Ovary (tissue), 9 donors: ENCODE data around the gene PRCD. TPM values are rescaled to one million over a fixed set of nuclear protein-coding genes. Genes with fewer than 3 reads are reported as not detected.

ENCODE experiments used
- DNase-seq, 5 donors: peaks; one replicate each; pipeline ENCODE4 v3.0.0-alpha.2; 2019 to 2020
- H3K27ac ChIP-seq, 2 donors: fragments of 200-600 bp; one replicate each; pipeline versions ENCODE4 v1.5.1 to v1.8.0; 2019 to 2022
- H3K27me3 ChIP-seq: fragments of 200-600 bp; one replicate; pipeline ENCODE4 v1.8.0; 2022
- H3K36me3 ChIP-seq: fragments of 200-600 bp; sonication (generic); one replicate; pipeline ENCODE4 v1.5.1; 2019
- H3K4me1 ChIP-seq: one replicate; pipeline ENCODE4 v1.8.1; 2013; ENCODE audit warnings: mild to moderate bottlenecking, moderate library complexity; ENCODE audit not compliant: insufficient read depth
- H3K4me3 ChIP-seq: fragments of 200-600 bp; sonication (generic); one replicate; pipeline ENCODE4 v1.5.1; 2017
- H3K9me3 ChIP-seq, 2 donors: fragments of 200-600 bp in 1 of 2; sonication (generic) in 1 of 2; one replicate each; pipeline versions ENCODE4 v1.5.1 to v1.8.1; 2013 to 2019; ENCODE audit warnings: mild to moderate bottlenecking in 1 of 2, moderate library complexity in 1 of 2
- CTCF ChIP-seq, 3 donors: fragments of 450-650 bp in 2 of 3; fragments of 200-600 bp in 1 of 3; IDR thresholded peaks; one replicate each; pipeline versions ENCODE4 v1.5.1 to v1.8.0; 2016 to 2022; ENCODE audit warnings: antibody characterized with exemption in 3 of 3, mild to moderate bottlenecking in 1 of 3
- EP300 ChIP-seq: sonication (generic); formaldehyde crosslinking; IDR thresholded peaks from one replicate; pipeline ENCODE4 v1.6.1; 2017; ENCODE audit warnings: antibody characterized with exemption
- POLR2A ChIP-seq: fragments of 450-650 bp; IDR thresholded peaks from one replicate; pipeline ENCODE4 v1.6.1; 2017; ENCODE audit warnings: antibody characterized with exemption, mild to moderate bottlenecking, moderate library complexity
- WGBS, 3 donors: extraction: QIAGEN DNeasy Blood & Tissue Kit in 1 of 3; methylation state at CpG; one replicate each; pipeline versions ENCODE4 v1.1.5 to v1.1.7; 2013 to 2017; 5-methylcytosine and 5-hydroxymethylcytosine counted together
- intact Hi-C, 4 donors: fragments of 100-400 bp; cut with DNase I; formaldehyde crosslinking; loops; one replicate each; pipeline versions ENCODE4 v1.11.0 to v1.15.1; 2022 to 2023
- polyA plus RNA-seq, 2 donors: library from polyadenylated mRNA; stranded (reverse); fragments of 200-250 nt in 1 of 2; fragments of 350-450 nt in 1 of 2; fragmentation: Illumina TruSeq in 1 of 2; extraction: RNeasy Lipid Tissue Mini Kit (QIAGEN cat#74804) in 1 of 2; gene quantifications; one replicate each; pipeline ENCODE4 v1.2.3, GENCODE V29; 2013 to 2014
- small RNA-seq: library from RNA; depleted of rRNA; stranded (forward); fragments of <200 nt; gene quantifications from one replicate; pipeline ENCODE3, GENCODE V24; 2016
- total RNA-seq, 7 donors: library from RNA; depleted of rRNA in 2 of 7; stranded (reverse); fragments of >200 nt in 2 of 7; fragmentation: NEBNext Ultra II Directional in 3 of 7; extraction: Animal tissue kit (Norgen Biotek cat#: 25700) in 3 of 7; gene quantifications; one replicate each; pipeline versions ENCODE4 v1.1.0 to v1.2.4, GENCODE V29; 2016 to 2023
- donor health status: DM: no; HTN: no; CAD: no; lungs with moderate emphysema.
- donor health status: DM: no; HTN: no; CAD: no.
- donor health status: Bipolar disorder and iron deficiency.
- donor health status: DM: yes; HTN: yes; CAD: no.
- donor health status: DM: no; HTN: no; CAD: no.
- donor health status: DM: yes; HTN: yes; CAD: no.

PRCD gene
- total and polyA plus RNA-seq, 9 donors: 1.5 to 12.2 (median 2.8) TPM

- Histone ChIP-seq H3K9me3 (no peaks in the 10 kb centered on the region), H3K4me1 (no peaks in the 10 kb centered on the region), H3K4me3 (no peak overlapping the region), H3K36me3 (no peaks in the 10 kb centered on the region), H3K27me3 (no peaks in the 10 kb centered on the region), H3K27ac (no peak overlapping the region)
- no peak for DNase-seq
- TF ChIP-seq CTCF (IDR thresholded peaks at IDR 0.05): no peak
- no peak for TF ChIP-seq EP300
- TF ChIP-seq POLR2A: no peak
- intact Hi-C loops: no loop called here
- WGBS, 3 donors: 53 to 64% (median 55%) methylated on average over 8 of the region's 8 CpGs
These were observed 53.6 kb downstream of the PRCD start for GRCh38 chr17:76593384-76593826.

- DNase-seq: no peak
- Histone ChIP-seq H3K9me3 (no peaks in the 10 kb centered on the region), H3K4me1 (no peaks in the 10 kb centered on the region), H3K27me3 (no peaks in the 10 kb centered on the region), H3K27ac (no peak overlapping the region), H3K36me3 (no peaks in the 10 kb centered on the region), H3K4me3 (no peak overlapping the region)
- TF ChIP-seq EP300 (no peak), CTCF (IDR thresholded peaks at IDR 0.05) (no peak), POLR2A (no peak)
- WGBS, 3 donors: 72 to 81% (median 80%) methylated on average over 4 of the region's 4 CpGs
- intact Hi-C loops: no loop called here
These were observed 54.1 kb downstream of the PRCD start for GRCh38 chr17:76593959-76594358.

GRCh38 chr17:76594690-76595089 lies 54.8 kb downstream of the PRCD start:
- intact Hi-C loops: no loop called here
- Histone ChIP-seq H3K4me1 (no peaks in the 10 kb centered on the region), H3K36me3 (no peaks in the 10 kb centered on the region), H3K9me3 (no peaks in the 10 kb centered on the region), H3K4me3 (no peak overlapping the region), H3K27ac (no peak overlapping the region), H3K27me3 (no peaks in the 10 kb centered on the region)
- no peak for TF ChIP-seq EP300
- TF ChIP-seq POLR2A: no peak
- no peak for TF ChIP-seq CTCF (IDR thresholded peaks at IDR 0.05)
- DNase-seq: no peak
- 76 to 81% (median 81%) methylated on average over 3 of the region's 3 CpGs for WGBS, 3 donors

Small RNA genes lying within 50 kb of the gene (small RNA-seq; reads per million reads assigned to genes)
- gene SNORD1A: not detected
- 705 reads per million, percentile 96 among the genes with 10 or more reads in this experiment for gene SNORD1B

Other genes with a start within 250 kb of the PRCD start
- gene QRICH2, start 231.8 kb upstream of the PRCD start, total RNA-seq: 1 to 10 TPM; 1.1 to 3.8 (median 1.5) TPM
- 1 to 10 TPM in 1 of 2 donors, under 1 TPM in 1; 0.42 to 1.9 TPM for gene QRICH2, start 231.8 kb upstream of the PRCD start, polyA plus RNA-seq
- 10 to 100 TPM; 26.1 to 50.4 (median 44.5) TPM for gene PRPSAP1, start 186.1 kb upstream of the PRCD start, total RNA-seq
- gene PRPSAP1, start 186.1 kb upstream of the PRCD start, polyA plus RNA-seq: 10 to 100 TPM; 42.9 to 57.9 TPM
- gene SPHK1, start 155.4 kb upstream of the PRCD start, total RNA-seq: 1 to 10 TPM; 1.8 to 9.2 (median 3.7) TPM
- gene SPHK1, start 155.4 kb upstream of the PRCD start, polyA plus RNA-seq: 1 to 10 TPM in 1 of 2 donors, under 1 TPM in 1; 0.80 to 4.0 TPM
- 10 to 100 TPM; 11.3 to 37.2 (median 29.0) TPM for gene UBE2O, start 86.9 kb upstream of the PRCD start, total RNA-seq
- 10 to 100 TPM in 1 of 2 donors, 1 to 10 TPM in 1; 8.3 to 15.4 TPM for gene UBE2O, start 86.9 kb upstream of the PRCD start, polyA plus RNA-seq
- not detected for gene AANAT, start 72.4 kb upstream of the PRCD start, total RNA-seq
- gene AANAT, start 72.4 kb upstream of the PRCD start, polyA plus RNA-seq: not detected
- 10 to 100 TPM; 11.7 to 39.9 (median 26.1) TPM for gene RHBDF2, start 38.6 kb upstream of the PRCD start, total RNA-seq
- 1 to 10 TPM; 3.3 to 8.8 TPM for gene RHBDF2, start 38.6 kb upstream of the PRCD start, polyA plus RNA-seq
- gene CYGB, start 2.3 kb upstream of the PRCD start, total RNA-seq: 10 to 100 TPM in 2 of 7 donors, 1 to 10 TPM in 5; 3.9 to 35.7 (median 8.0) TPM
- gene CYGB, start 2.3 kb upstream of the PRCD start, polyA plus RNA-seq: 10 to 100 TPM; 14.6 to 18.2 TPM
- gene ST6GALNAC2, start 45.8 kb downstream of the PRCD start, total RNA-seq: 10 to 100 TPM in 1 of 7 donors, 1 to 10 TPM in 6; 1.9 to 61.6 (median 4.9) TPM
- 1 to 10 TPM; 1.4 to 5.0 TPM for gene ST6GALNAC2, start 45.8 kb downstream of the PRCD start, polyA plus RNA-seq
- 10 to 100 TPM in 1 of 7 donors, 1 to 10 TPM in 4, under 1 TPM in 2; 0.73 to 10.5 (median 3.7) TPM for gene ST6GALNAC1, start 103.7 kb downstream of the PRCD start, total RNA-seq
- 1 to 10 TPM; 3.6 to 6.1 TPM for gene ST6GALNAC1, start 103.7 kb downstream of the PRCD start, polyA plus RNA-seq
- 100 to 1,000 TPM; 107 to 210 (median 181) TPM for gene MXRA7, start 170.9 kb downstream of the PRCD start, total RNA-seq
- 100 to 1,000 TPM; 199 to 759 TPM for gene MXRA7, start 170.9 kb downstream of the PRCD start, polyA plus RNA-seq
- 10 to 100 TPM; 20.1 to 49.8 (median 38.1) TPM for gene JMJD6, start 186.6 kb downstream of the PRCD start, total RNA-seq
- 10 to 100 TPM; 19.5 to 28.2 TPM for gene JMJD6, start 186.6 kb downstream of the PRCD start, polyA plus RNA-seq
- gene METTL23, start 186.8 kb downstream of the PRCD start, total RNA-seq: 10 to 100 TPM; 20.9 to 36.6 (median 31.8) TPM
- gene METTL23, start 186.8 kb downstream of the PRCD start, polyA plus RNA-seq: 10 to 100 TPM; 37.9 to 47.4 TPM
- 100 to 1,000 TPM; 149 to 245 (median 174) TPM for gene SRSF2, start 197.3 kb downstream of the PRCD start, total RNA-seq
- gene SRSF2, start 197.3 kb downstream of the PRCD start, polyA plus RNA-seq: 100 to 1,000 TPM; 126 to 152 TPM
- gene MFSD11, start 198.1 kb downstream of the PRCD start, total RNA-seq: 10 to 100 TPM; 16.1 to 26.2 (median 19.6) TPM
- gene MFSD11, start 198.1 kb downstream of the PRCD start, polyA plus RNA-seq: 10 to 100 TPM in 1 of 2 donors, 1 to 10 TPM in 1; 9.6 to 19.6 TPM